Measurements from ENCODE around the gene SLC12A3.
A peak's percentile ranks its signal among the peaks of the same experiment; 100 is the strongest.

The SLC12A3 gene

DNA sequence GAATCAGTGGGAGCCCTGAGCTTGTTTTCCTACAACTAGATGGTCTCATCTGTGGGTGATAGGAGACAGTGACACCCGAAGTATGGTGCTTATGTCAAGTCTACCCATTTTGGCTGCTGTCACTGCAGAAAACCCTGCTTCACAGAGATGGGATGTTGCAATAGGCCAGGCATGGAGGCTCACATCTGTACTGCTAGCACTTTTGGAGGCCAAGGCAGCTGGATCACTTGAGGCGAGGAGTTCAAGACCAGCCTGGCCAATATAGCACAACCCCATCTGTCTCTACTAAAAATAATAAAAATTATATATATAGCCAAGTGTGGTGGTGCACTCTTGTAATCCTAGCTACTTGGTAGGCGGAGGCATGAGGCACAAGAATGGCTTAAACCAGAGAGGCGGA is 64.6 kb downstream of the SLC12A3 start:
- no peak overlapping the region for H3K4me3 ChIP-seq (ENCODE audit: low read depth, low read length)
- TF ChIP-seq, protein P1, sequence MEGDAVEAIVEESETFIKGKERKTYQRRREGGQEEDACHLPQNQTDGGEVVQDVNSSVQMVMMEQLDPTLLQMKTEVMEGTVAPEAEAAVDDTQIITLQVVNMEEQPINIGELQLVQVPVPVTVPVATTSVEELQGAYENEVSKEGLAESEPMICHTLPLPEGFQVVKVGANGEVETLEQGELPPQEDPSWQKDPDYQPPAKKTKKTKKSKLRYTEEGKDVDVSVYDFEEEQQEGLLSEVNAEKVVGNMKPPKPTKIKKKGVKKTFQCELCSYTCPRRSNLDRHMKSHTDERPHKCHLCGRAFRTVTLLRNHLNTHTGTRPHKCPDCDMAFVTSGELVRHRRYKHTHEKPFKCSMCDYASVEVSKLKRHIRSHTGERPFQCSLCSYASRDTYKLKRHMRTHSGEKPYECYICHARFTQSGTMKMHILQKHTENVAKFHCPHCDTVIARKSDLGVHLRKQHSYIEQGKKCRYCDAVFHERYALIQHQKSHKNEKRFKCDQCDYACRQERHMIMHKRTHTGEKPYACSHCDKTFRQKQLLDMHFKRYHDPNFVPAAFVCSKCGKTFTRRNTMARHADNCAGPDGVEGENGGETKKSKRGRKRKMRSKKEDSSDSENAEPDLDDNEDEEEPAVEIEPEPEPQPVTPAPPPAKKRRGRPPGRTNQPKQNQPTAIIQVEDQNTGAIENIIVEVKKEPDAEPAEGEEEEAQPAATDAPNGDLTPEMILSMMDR (IDR thresholded peaks at IDR 0.05; ENCODE audit: low read depth, low read length, missing control alignments): no peak
- no peak for DNase-seq (ENCODE audit: low read depth)

GRCh38 chr16:56930486-56931270 is 65.7 kb downstream of the SLC12A3 start:
- no peak for DNase-seq (ENCODE audit: low read depth)
- no peak overlapping the region for H3K4me3 ChIP-seq (ENCODE audit: low read depth, low read length)
- TF ChIP-seq, protein P1 (IDR thresholded peaks at IDR 0.05; ENCODE audit: low read depth, low read length, missing control alignments): no peak

- peak overlapping the region; percentile 92 for H3K4me3 ChIP-seq (ENCODE audit: low read depth, low read length)
- DNase-seq (ENCODE audit: low read depth): no peak
Observed at GRCh38 chr16:56931271-56931891, 66.4 kb downstream of the SLC12A3 start.

DNA sequence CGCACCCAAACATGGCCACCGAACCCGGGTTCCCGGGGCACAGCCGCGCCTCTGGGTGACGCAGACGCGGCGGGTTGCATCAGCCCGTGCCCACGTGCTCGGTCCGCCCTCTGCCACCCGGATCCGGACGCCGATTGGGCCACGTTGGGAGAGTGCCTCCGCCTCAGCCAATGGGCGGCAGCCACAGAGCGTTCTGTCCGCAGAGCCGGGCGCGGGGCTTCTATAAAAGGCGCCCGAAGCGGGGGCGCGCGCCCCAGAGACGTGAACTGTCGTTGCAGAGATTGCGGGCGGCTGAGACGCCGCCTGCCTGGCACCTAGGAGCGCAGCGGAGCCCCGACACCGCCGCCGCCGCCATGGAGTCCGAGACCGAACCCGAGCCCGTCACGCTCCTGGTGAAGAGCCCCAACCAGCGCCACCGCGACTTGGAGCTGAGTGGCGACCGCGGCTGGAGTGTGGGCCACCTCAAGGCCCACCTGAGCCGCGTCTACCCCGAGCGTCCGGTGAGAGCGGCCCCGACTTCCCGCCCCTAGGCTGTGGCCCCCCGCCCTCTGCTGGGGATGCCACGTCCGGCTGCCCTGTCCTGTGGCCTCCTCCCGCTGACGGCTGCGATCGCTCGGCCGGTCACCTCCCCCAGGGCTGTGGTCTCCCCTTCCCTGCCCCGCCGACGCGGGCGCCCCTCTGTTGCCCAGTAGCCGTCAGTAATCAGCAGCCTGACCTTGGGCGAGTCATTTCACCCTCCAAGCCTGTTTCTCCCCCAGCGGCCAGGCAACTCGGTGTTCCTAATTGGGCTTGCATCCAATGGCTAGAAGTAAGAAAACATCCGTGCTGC is 67.1 kb downstream of the SLC12A3 start, which contains the start of gene HERPUD1:
Gene HERPUD1, plus strand, starts transcription at position 251 of the 829 bp plus-strand sequence. Its CDS starts 103 bp downstream, at position 354.
- TF ChIP-seq, protein P1 (IDR thresholded peaks at IDR 0.05; ENCODE audit: low read depth, low read length, missing control alignments): no peak
- DNase-seq (ENCODE audit: low read depth): peak; percentile 95

More at GRCh38 chr16:56931271-56931891, 66.4 kb downstream of the SLC12A3 start:
- TF ChIP-seq, protein P1 (IDR thresholded peaks at IDR 0.05; ENCODE audit: low read depth, low read length, missing control alignments): no peak

DNA sequence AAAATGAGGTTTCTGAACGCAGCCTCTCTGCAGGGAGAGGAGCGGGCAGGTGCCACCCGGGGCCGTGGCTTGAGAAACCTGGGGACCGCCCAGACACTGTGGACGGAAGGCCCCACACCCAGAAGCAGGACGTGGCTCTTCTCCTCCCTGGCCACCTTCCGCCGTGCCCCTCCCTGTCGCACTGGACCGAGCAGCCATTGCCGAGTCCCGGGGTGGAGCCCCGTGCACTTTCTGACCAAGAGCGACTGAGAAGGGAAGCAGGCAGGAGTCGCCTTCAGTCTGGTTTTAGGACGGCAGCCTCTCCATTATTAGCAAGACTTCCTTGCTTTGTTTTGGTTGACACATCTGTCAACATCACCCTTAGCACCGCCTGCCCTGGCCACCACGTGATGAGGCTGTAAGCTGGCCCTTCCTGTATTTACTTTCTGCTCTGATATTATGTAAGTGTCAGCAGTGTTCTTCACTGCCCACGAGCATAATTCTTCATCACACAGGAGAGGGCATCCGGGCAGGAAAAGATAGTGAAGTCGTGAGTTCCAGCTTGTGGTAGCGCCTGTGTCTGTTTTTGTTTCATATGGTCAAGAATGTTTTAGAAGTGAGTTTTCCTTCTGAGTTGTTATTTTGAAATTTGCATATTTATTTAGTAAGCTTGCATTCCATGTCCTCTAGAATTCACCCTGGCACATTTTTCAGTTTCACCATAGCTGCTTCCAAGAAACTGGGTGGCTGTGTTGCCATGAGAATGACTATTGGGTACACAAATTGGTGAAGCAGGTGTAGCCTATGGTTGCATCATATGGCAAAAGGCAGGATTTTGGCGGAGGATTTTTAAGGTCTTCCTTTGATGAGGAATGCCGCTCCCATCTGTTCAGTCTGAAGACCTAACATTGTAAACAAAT is 68.0 kb downstream of the SLC12A3 start:
- H3K4me3 ChIP-seq (ENCODE audit: low read depth, low read length): peak overlapping the region; percentile 92
- TF ChIP-seq, protein P1 (IDR thresholded peaks at IDR 0.05; ENCODE audit: low read depth, low read length, missing control alignments): no peak
- no peak for DNase-seq (ENCODE audit: low read depth)

More for the DNA sequence above, 67.1 kb downstream of the SLC12A3 start, which contains the start of gene HERPUD1:
- peak within 1 kb of the TSS; percentile 92 for H3K4me3 ChIP-seq (ENCODE audit: low read depth, low read length)
